C4-2B (cell line): Measurements from ENCODE around the gene OR51B4.

Source experiments
- ZFX ChIP-seq: fragments of 450-650 bp; IDR thresholded peaks from 2 replicates; pipeline ENCODE4 v1.6.1; 2017
- TF ChIP-seq, protein P1 (sequence below): fragments of 450-650 bp; conservative IDR thresholded peaks from 2 replicates; pipeline ENCODE4 v1.5.1; 2017; ENCODE audit warnings: mild to moderate bottlenecking

DNA sequence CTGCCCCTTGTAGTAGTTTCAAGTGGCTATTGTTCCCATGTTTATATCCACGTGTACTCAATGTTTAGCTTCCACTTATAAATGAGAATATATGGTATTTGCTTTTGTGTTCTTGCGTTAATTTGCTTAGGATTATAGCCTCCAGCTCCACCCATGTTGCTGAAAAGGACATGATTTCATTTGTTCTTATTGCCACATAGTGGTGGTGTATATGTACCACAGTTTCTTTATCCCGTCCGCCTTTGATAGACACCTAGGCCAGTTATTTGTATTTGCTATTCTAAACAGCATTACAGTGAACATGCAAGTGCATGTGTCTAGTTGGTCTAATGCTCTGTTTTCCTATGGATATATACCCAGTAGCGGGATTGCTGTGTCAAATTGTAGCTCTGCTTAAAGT, 15.5 kb upstream of the OR51B4 start:
- TF ChIP-seq, protein P1, sequence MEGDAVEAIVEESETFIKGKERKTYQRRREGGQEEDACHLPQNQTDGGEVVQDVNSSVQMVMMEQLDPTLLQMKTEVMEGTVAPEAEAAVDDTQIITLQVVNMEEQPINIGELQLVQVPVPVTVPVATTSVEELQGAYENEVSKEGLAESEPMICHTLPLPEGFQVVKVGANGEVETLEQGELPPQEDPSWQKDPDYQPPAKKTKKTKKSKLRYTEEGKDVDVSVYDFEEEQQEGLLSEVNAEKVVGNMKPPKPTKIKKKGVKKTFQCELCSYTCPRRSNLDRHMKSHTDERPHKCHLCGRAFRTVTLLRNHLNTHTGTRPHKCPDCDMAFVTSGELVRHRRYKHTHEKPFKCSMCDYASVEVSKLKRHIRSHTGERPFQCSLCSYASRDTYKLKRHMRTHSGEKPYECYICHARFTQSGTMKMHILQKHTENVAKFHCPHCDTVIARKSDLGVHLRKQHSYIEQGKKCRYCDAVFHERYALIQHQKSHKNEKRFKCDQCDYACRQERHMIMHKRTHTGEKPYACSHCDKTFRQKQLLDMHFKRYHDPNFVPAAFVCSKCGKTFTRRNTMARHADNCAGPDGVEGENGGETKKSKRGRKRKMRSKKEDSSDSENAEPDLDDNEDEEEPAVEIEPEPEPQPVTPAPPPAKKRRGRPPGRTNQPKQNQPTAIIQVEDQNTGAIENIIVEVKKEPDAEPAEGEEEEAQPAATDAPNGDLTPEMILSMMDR, result peak; percentile 17
- no peak for TF ChIP-seq ZFX
